HEK293 (cell line): ENCODE measurements around the gene HIVEP2.

ENCODE experiments used
- FEZF1 ChIP-seq: fragments of 450-650 bp; formaldehyde crosslinking; IDR thresholded peaks from 2 replicates; pipeline ENCODE4 v1.5.1; 2016; ENCODE audit warnings: missing biosample characterization, missing genetic modification characterization
- HIC1 ChIP-seq: fragments of 450-650 bp; formaldehyde crosslinking; IDR thresholded peaks from 2 replicates; pipeline ENCODE4 v1.5.1; 2016; ENCODE audit warnings: missing biosample characterization, missing genetic modification characterization
- KLF10 ChIP-seq: fragments of 450-650 bp; IDR thresholded peaks from 2 replicates; pipeline ENCODE4 v1.5.1; 2018; ENCODE audit warnings: missing biosample characterization, mild to moderate bottlenecking, missing genetic modification characterization
- KLF8 ChIP-seq: fragments of 450-650 bp; formaldehyde crosslinking; IDR thresholded peaks from 2 replicates; pipeline ENCODE4 v1.5.1; 2016; ENCODE audit warnings: missing biosample characterization, missing genetic modification characterization
- MZF1 ChIP-seq: fragments of 450-650 bp; formaldehyde crosslinking; IDR thresholded peaks from 2 replicates; pipeline ENCODE4 v1.5.1; 2017; ENCODE audit warnings: missing biosample characterization, missing genetic modification characterization, borderline replicate concordance
- PBX3 ChIP-seq: sonication (generic); formaldehyde crosslinking; IDR thresholded peaks from 2 replicates; pipeline ENCODE4 v1.8.1; 2022; ENCODE audit warnings: mild to moderate bottlenecking, moderate library complexity, missing genetic modification reagents
- PRDM6 ChIP-seq: fragments of 450-650 bp; formaldehyde crosslinking; IDR thresholded peaks from 2 replicates; pipeline ENCODE4 v1.5.1; 2017; ENCODE audit warnings: missing biosample characterization, missing genetic modification characterization
- REST ChIP-seq: fragments of 450-650 bp; formaldehyde crosslinking; IDR thresholded peaks from 2 replicates; pipeline ENCODE4 v1.5.1; 2016; ENCODE audit warnings: missing biosample characterization, missing genetic modification characterization
- SCRT1 ChIP-seq: fragments of 450-650 bp; formaldehyde crosslinking; IDR thresholded peaks from 2 replicates; pipeline ENCODE4 v1.5.1; 2016; ENCODE audit warnings: missing biosample characterization, missing genetic modification characterization, borderline replicate concordance
- SP7 ChIP-seq: fragments of 450-650 bp; formaldehyde crosslinking; IDR thresholded peaks from 2 replicates; pipeline ENCODE4 v1.5.1; 2016; ENCODE audit warnings: missing biosample characterization, missing genetic modification characterization
- ZBTB20 ChIP-seq: fragments of 450-650 bp; formaldehyde crosslinking; IDR thresholded peaks from 2 replicates; pipeline ENCODE4 v1.5.1; 2016; ENCODE audit warnings: missing biosample characterization, missing genetic modification characterization
- ZNF140 ChIP-seq: fragments of 450-650 bp; formaldehyde crosslinking; IDR thresholded peaks from 2 replicates; pipeline ENCODE4 v1.5.1; 2016; ENCODE audit warnings: missing biosample characterization, missing genetic modification characterization
- ZNF394 ChIP-seq: fragments of 450-650 bp; formaldehyde crosslinking; IDR thresholded peaks from 2 replicates; pipeline ENCODE4 v1.5.1; 2016; ENCODE audit warnings: missing biosample characterization, missing genetic modification characterization, mild to moderate bottlenecking, moderate library complexity, borderline replicate concordance
- ZNF398 ChIP-seq: fragments of 450-650 bp; formaldehyde crosslinking; IDR thresholded peaks from 2 replicates; pipeline ENCODE4 v1.5.1; 2017; ENCODE audit warnings: missing biosample characterization, missing genetic modification characterization
- ZNF558 ChIP-seq: fragments of 450-650 bp; formaldehyde crosslinking; IDR thresholded peaks from 2 replicates; pipeline ENCODE4 v1.5.1; 2016; ENCODE audit warnings: missing biosample characterization, missing genetic modification characterization
- ZNF585B ChIP-seq: fragments of 450-650 bp; formaldehyde crosslinking; IDR thresholded peaks from 2 replicates; pipeline ENCODE4 v1.5.1; 2016; ENCODE audit warnings: missing biosample characterization, missing genetic modification characterization
- ZNF600 ChIP-seq: fragments of 450-650 bp; formaldehyde crosslinking; IDR thresholded peaks from 2 replicates; pipeline ENCODE4 v1.5.1; 2016; ENCODE audit warnings: missing biosample characterization, missing genetic modification characterization
- ZNF654 ChIP-seq: fragments of 450-650 bp; formaldehyde crosslinking; IDR thresholded peaks from 2 replicates; pipeline ENCODE4 v1.5.1; 2016; ENCODE audit warnings: low read depth, missing biosample characterization, missing genetic modification characterization
- ZNF692 ChIP-seq: fragments of 450-650 bp; formaldehyde crosslinking; IDR thresholded peaks from 2 replicates; pipeline ENCODE4 v1.5.1; 2016; ENCODE audit warnings: missing biosample characterization, missing genetic modification characterization
- ZNF707 ChIP-seq: fragments of 450-650 bp; formaldehyde crosslinking; IDR thresholded peaks from 2 replicates; pipeline ENCODE4 v1.5.1; 2016; ENCODE audit warnings: missing biosample characterization, missing genetic modification characterization
- ZSCAN23 ChIP-seq: fragments of 450-650 bp; formaldehyde crosslinking; IDR thresholded peaks from 2 replicates; pipeline ENCODE4 v1.5.1; 2016; ENCODE audit warnings: missing biosample characterization, missing genetic modification characterization
- ZSCAN30 ChIP-seq: fragments of 450-650 bp; IDR thresholded peaks from 2 replicates; pipeline ENCODE4 v1.5.1; 2018; ENCODE audit warnings: missing biosample characterization, mild to moderate bottlenecking, missing genetic modification characterization, moderate library complexity
- ZSCAN5A ChIP-seq: fragments of 450-650 bp; formaldehyde crosslinking; IDR thresholded peaks from 2 replicates; pipeline ENCODE4 v1.5.1; 2016; ENCODE audit warnings: missing biosample characterization, missing genetic modification characterization
- ZXDB ChIP-seq: fragments of 450-650 bp; formaldehyde crosslinking; IDR thresholded peaks from 2 replicates; pipeline ENCODE4 v1.5.1; 2016; ENCODE audit warnings: missing biosample characterization, missing genetic modification characterization

The HIVEP2 gene

GRCh38 chr6:142885182-142885867, 59.7 kb downstream of the HIVEP2 start (continued):
- peak; percentile 62; the same call in 1 of the 2 replicates for TF ChIP-seq SCRT1 (tag by site-specific recombination)
- TF ChIP-seq ZNF654 (tag by site-specific recombination) = peak; percentile 11; the same call in 1 of the 2 replicates
- no peak for TF ChIP-seq PBX3 (CRISPR knock-in tag)
- peak; percentile 66; the same call in 1 of the 2 replicates for TF ChIP-seq ZNF600 (tag by site-specific recombination)
- TF ChIP-seq ZNF394 (tag by site-specific recombination) = peak; percentile 81
- no peak for TF ChIP-seq ZNF707 (tag by site-specific recombination)
- TF ChIP-seq ZSCAN30 = peak; percentile 82
- TF ChIP-seq HIC1 = peak; percentile 90
- no peak for TF ChIP-seq ZNF585B (tag by site-specific recombination)
- no peak for TF ChIP-seq ZSCAN5A (tag by site-specific recombination)
- peak; percentile 69; the same call in 1 of the 2 replicates for TF ChIP-seq ZNF558 (tag by site-specific recombination)
- peak; percentile 86 for TF ChIP-seq ZNF692 (tag by site-specific recombination)
- peak; percentile 41 for TF ChIP-seq REST (tag by site-specific recombination)
- peak; percentile 59 for TF ChIP-seq ZBTB20 (tag by site-specific recombination)
- peak; percentile 68 for TF ChIP-seq FEZF1 (tag by site-specific recombination)
- peak; percentile 78; the same call in 1 of the 2 replicates for TF ChIP-seq ZSCAN23
- peak; percentile 98 for TF ChIP-seq SP7 (tag by site-specific recombination)
- peak; percentile 98 for TF ChIP-seq ZNF140
- peak; percentile 96 for TF ChIP-seq ZXDB (tag by site-specific recombination)
- TF ChIP-seq KLF10 (tag by site-specific recombination) = peak; percentile 90
- TF ChIP-seq MZF1 (tag by site-specific recombination) = peak; percentile 82
- TF ChIP-seq PRDM6 (tag by site-specific recombination) = peak; percentile 99
- TF ChIP-seq KLF8 = peak; percentile 84
- peak; percentile 97 for TF ChIP-seq ZNF398 (tag by site-specific recombination)
